Activated CD8-positive, alpha-beta T cell treated with anti-CD3 and anti-CD28 coated beads for 36 hours (primary cell): ENCODE data around the gene FHAD1. TPM values are rescaled to one million over a fixed set of nuclear protein-coding genes. Genes with fewer than 3 reads are reported as not detected.

Source experiments
- ATAC-seq: fragments of 200-7000 bp; cut with Tn5 transposase; one replicate; pipeline ENCODE4 v1.10.0; 2021; ENCODE audit warnings: mild to moderate bottlenecking, moderate library complexity
- CTCF ChIA-PET: fragments of 350-600 bp; sonication (Branson Sonifier 250); formaldehyde crosslinking; loops from one replicate; lab custom pipeline; 2021; ENCODE audit warnings: antibody characterized with exemption; lab: Charles Lee
- POLR2A ChIA-PET: fragments of 350-600 bp; sonication (Branson Sonifier 250); formaldehyde crosslinking; loops from one replicate; lab custom pipeline; 2021; ENCODE audit warnings: antibody characterized with exemption; lab: Charles Lee
- DNase-seq: peaks from one replicate; pipeline ENCODE4 v3.0.0-alpha.2; 2020
- H3K27ac Mint-ChIP-seq: one replicate; pipeline ENCODE4 v1.8.0; 2021; ENCODE audit warnings: mild to moderate bottlenecking, mixed read lengths
- H3K27me3 Mint-ChIP-seq: one replicate; pipeline ENCODE4 v1.8.0; 2021; ENCODE audit warnings: mixed read lengths
- H3K36me3 Mint-ChIP-seq: one replicate; pipeline ENCODE4 v1.8.0; 2021; ENCODE audit warnings: low read depth, mixed read lengths
- H3K4me1 Mint-ChIP-seq: one replicate; pipeline ENCODE4 v1.8.0; 2021; ENCODE audit warnings: low read depth, mixed read lengths
- H3K4me3 Mint-ChIP-seq: one replicate; pipeline ENCODE4 v1.8.0; 2021; ENCODE audit warnings: mild to moderate bottlenecking, moderate library complexity, mixed read lengths
- H3K9me3 Mint-ChIP-seq: one replicate; pipeline ENCODE4 v1.8.0; 2021; ENCODE audit warnings: mixed read lengths
- intact Hi-C: fragments of 100-400 bp; cut with micrococcal nuclease; formaldehyde crosslinking; loops from one replicate; pipeline ENCODE4 v1.10.0; 2022
- total RNA-seq, 2 experiments: library from RNA; stranded (reverse); gene quantifications; one replicate each; pipeline ENCODE4 v1.2.3, GENCODE V29; 2021
- TF ChIP-seq, protein P1 (sequence below): fragments of 200-600 bp; IDR thresholded peaks from one replicate; pipeline ENCODE4 v1.8.0; 2022; ENCODE audit warnings: antibody characterized with exemption, mild to moderate bottlenecking

Gene FHAD1
- total RNA-seq, 2 experiments from 2014 or later, result 0.07 to 0.16 TPM

DNA sequence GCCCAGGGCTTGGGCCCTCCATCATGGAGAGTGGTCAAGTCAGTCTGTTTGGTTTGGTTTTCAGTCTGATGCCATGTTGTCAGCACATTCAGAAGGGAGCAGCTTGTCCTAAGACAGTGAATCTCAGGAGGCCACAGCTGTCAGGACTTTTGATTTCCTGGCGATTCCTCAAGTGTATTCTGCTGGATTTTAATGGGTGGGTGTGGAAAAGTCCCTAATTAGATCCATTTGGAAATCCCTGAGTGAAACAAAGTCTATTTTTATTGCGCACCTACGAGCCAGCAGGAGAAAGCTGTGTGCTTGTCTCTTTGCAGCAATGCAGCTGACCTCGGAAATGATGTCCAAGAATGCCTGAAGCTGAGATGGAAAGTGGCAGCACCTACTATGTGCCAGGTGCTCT is 21.6 kb upstream of the FHAD1 start:
- TF ChIP-seq, protein P1, sequence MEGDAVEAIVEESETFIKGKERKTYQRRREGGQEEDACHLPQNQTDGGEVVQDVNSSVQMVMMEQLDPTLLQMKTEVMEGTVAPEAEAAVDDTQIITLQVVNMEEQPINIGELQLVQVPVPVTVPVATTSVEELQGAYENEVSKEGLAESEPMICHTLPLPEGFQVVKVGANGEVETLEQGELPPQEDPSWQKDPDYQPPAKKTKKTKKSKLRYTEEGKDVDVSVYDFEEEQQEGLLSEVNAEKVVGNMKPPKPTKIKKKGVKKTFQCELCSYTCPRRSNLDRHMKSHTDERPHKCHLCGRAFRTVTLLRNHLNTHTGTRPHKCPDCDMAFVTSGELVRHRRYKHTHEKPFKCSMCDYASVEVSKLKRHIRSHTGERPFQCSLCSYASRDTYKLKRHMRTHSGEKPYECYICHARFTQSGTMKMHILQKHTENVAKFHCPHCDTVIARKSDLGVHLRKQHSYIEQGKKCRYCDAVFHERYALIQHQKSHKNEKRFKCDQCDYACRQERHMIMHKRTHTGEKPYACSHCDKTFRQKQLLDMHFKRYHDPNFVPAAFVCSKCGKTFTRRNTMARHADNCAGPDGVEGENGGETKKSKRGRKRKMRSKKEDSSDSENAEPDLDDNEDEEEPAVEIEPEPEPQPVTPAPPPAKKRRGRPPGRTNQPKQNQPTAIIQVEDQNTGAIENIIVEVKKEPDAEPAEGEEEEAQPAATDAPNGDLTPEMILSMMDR, result no peak
- DNase-seq (no peak), ATAC-seq (no peak)
- H3K36me3 Mint-ChIP-seq, result no peaks in the 10 kb centered on the region
- ChIA-PET POLR2A (no interaction called here), CTCF (interaction anchor here (2.5 kb wide), 1 partner anchor 46 kb away, joined by 12 read pairs; no protein-coding TSS in a partner anchor)
- no peaks in the 10 kb centered on the region for H3K9me3 Mint-ChIP-seq
- intact Hi-C loops, result no loop called here
- H3K4me1 Mint-ChIP-seq, result no peaks in the 10 kb centered on the region
- H3K27ac Mint-ChIP-seq, result no peak overlapping the region
- peaks cover 10% of the 10 kb centered on the region for H3K27me3 Mint-ChIP-seq
- H3K4me3 Mint-ChIP-seq, result no peak overlapping the region

DNA sequence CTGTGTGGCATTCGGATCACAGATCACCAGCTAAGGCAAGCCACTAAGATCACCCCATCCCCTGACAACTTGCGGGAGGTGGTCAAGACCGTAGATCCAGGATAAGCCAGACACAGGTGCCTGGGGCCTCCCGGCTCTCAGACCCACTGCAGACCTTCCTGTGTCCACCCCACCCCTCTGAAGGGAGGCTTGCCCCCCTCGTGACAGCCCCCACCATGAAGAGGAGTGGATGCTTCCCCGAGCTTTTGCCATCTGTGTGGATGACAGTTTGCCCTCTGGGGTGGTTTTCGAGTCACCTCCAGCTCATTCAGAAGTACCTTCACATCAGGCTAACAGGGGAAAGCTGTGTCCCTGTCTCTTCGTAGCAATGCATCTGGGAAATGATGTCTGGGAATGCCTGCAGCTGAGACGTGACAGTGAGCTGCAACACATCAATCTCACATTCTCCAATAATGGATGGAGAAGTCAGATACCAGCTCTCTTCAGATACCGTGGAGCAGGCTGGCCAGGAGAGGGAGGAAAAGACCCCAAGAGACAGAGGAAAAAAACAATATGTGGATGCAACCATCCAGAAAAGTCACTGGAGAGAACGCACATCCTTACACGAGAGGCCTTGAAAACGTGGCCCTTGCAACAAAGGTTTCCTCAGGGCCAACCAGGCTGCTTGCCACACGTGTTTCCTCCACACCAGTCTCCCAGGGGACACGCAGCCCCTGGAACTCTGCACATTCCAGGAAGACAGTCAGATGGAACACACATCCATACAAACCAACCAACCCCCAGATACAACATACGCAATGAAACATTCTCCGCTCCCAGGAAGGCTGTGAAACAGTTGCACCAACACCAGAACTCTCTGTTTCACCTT is 20.4 kb upstream of the FHAD1 start:
- intact Hi-C loops, result no loop called here
- Mint-ChIP-seq H3K4me1 (peaks cover 6% of the 10 kb centered on the region), H3K36me3 (no peaks in the 10 kb centered on the region), H3K27me3 (peaks cover 6% of the 10 kb centered on the region), H3K4me3 (no peak overlapping the region), H3K27ac (no peak overlapping the region), H3K9me3 (no peaks in the 10 kb centered on the region)
- TF ChIP-seq, protein P1, result no peak
- POLR2A ChIA-PET, result interaction anchor here (0.6 kb wide), 1 partner anchor 168 kb away, joined by 3 read pairs; no protein-coding TSS in a partner anchor
- ATAC-seq (no peak), DNase-seq (no peak)
- CTCF ChIA-PET, result interaction anchor here (2.5 kb wide), 1 partner anchor 45 kb away, joined by 12 read pairs; no protein-coding TSS in a partner anchor

DNA sequence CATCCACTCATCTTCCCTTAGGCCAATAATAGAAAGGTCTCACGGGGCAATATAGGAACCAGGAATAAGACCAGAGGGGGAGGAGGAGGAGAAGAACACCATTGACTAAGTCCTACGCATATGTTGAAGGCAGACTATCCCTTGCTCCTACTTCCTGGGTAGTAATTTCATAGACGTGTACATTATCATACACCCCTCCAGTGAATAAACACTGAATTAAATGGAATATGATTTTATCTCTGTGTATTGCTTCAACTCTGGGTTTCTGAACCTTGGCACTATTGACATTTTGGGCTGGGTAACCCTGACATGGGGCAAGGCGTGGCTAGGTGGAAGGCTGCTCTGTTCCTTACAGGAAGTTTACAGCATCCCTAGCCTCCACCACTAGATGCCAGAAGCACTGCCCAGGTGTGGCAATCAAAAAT is 17.3 kb upstream of the FHAD1 start:
- TF ChIP-seq, protein P1, result no peak
- H3K9me3 Mint-ChIP-seq, result peaks cover 3% of the 10 kb centered on the region
- no peaks in the 10 kb centered on the region for H3K36me3 Mint-ChIP-seq
- H3K27ac Mint-ChIP-seq, result no peak overlapping the region
- ChIA-PET CTCF (no interaction called here), POLR2A (interaction anchor here (1.3 kb wide), 1 partner anchor 24 kb away, joined by 3 read pairs; no protein-coding TSS in a partner anchor)
- no peak overlapping the region for H3K4me3 Mint-ChIP-seq
- intact Hi-C loops, result no loop called here
- H3K27me3 Mint-ChIP-seq, result peaks cover 2% of the 10 kb centered on the region
- no peak for DNase-seq
- H3K4me1 Mint-ChIP-seq, result peaks cover 17% of the 10 kb centered on the region
- no peak for ATAC-seq

DNA sequence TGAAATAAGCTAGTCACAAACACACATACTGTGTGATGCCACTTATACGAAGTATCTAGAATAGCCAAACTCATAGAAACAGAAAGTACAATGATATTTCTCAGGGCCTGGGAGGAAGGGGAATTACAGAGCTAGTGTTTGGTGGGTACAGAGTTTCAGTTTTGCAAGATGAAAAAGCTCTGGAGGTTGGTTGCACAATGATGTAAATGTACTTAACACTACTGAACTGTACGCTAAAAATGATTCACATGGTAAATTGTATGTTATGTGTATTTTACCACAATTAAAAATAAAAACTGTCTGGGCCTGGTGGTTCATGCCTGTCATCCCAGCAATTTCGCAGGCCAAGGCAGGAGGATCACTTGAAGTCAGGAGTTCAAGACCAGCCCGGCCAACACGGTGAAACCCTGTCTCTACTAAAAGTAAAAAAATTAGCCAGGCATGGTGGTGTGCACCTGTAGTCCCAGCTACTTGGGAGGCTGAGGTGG is 15.3 kb upstream of the FHAD1 start:
- ChIA-PET POLR2A (interaction anchor here (0.6 to 1.5 kb wide), 3 partner anchors 16 to 22 kb away, joined by 3 to 5 read pairs (median 4); no protein-coding TSS in a partner anchor), CTCF (interaction anchor here (0.7 to 1.8 kb wide), 7 partner anchors 17 to 103 kb away, joined by 3 to 8 read pairs (median 3); no protein-coding TSS in a partner anchor)
- H3K4me3 Mint-ChIP-seq, result no peak overlapping the region

More for the DNA sequence above, 15.3 kb upstream of the FHAD1 start:
- ATAC-seq (peak; percentile 98), DNase-seq (peak; percentile 52)
- Mint-ChIP-seq H3K27me3 (peaks cover 5% of the 10 kb centered on the region), H3K36me3 (no peaks in the 10 kb centered on the region), H3K9me3 (peaks cover 3% of the 10 kb centered on the region), H3K27ac (no peak overlapping the region), H3K4me1 (peaks cover 17% of the 10 kb centered on the region)
- intact Hi-C loops, result no loop called here
- TF ChIP-seq, protein P1, result no peak
